Adrenal gland (tissue), 5 donors: ENCODE data around the gene TRAPPC4.

ENCODE experiments used
- CTCF ChIP-seq, 6 experiments: fragments of 450-650 bp in 4 of 6; fragments of 200-600 bp in 2 of 6; sonication (generic) in 1 of 6; IDR thresholded peaks; 1 replicate in 5 of 6; 2 replicates in 1 of 6; pipeline versions ENCODE4 v1.5.1 to v1.8.0; 2016 to 2021; ENCODE audit warnings: antibody characterized with exemption in 6 of 6, mild to moderate bottlenecking in 2 of 6, moderate library complexity in 1 of 6
- POLR2A ChIP-seq, 2 donors: fragments of 450-650 bp; IDR thresholded peaks; one replicate each; pipeline ENCODE4 v1.6.1; 2017; ENCODE audit warnings: antibody characterized with exemption in 2 of 2, mild to moderate bottlenecking in 2 of 2, moderate library complexity in 1 of 2
- donor health status: DM: no; HTN: no; CAD: no.

- TF ChIP-seq CTCF (IDR thresholded peaks at IDR 0.05) (no peak), POLR2A (IDR thresholded peaks at IDR 0.05) (no peak)
These were observed 26.1 kb downstream of the TRAPPC4 start for GRCh38 chr11:119044708-119045107.
